Thoracic aorta (tissue), 2 donors: Measurements from ENCODE around the gene FAM83C. TPM values are rescaled to one million over a fixed set of nuclear protein-coding genes. Genes with fewer than 3 reads are reported as not detected.

Experiments used
- ATAC-seq: fragments of 150-250 bp; one replicate; pipeline ENCODE4 v1.8.0; 2017; ENCODE audit warnings: low read depth; ENCODE audit not compliant: insufficient number of reproducible peaks, low FRiP score
- DNase-seq: peaks from one replicate; pipeline ENCODE4 v3.0.0-alpha.2; 2020; ENCODE audit warnings: low spot score
- H3K27ac ChIP-seq, 2 donors: fragments of 200-600 bp; sonication (generic); 1 replicate in 1 of 2; 2 replicates in 1 of 2; pipeline ENCODE4 v1.5.1; 2016; ENCODE audit warnings: mild to moderate bottlenecking in 2 of 2, moderate library complexity in 2 of 2
- H3K27me3 ChIP-seq: fragments of 200-600 bp; sonication (generic); replicated peaks from 2 replicates; pipeline ENCODE4 v1.6.0; 2016; ENCODE audit warnings: mild to moderate bottlenecking; ENCODE audit not compliant: insufficient read depth
- H3K36me3 ChIP-seq: fragments of 200-600 bp; sonication (generic); one replicate; pipeline ENCODE4 v1.5.1; 2016
- H3K4me1 ChIP-seq, 2 donors: fragments of 200-600 bp; sonication (generic); 1 replicate in 1 of 2; 2 replicates in 1 of 2; pipeline versions ENCODE4 v1.5.1 to v1.6.0; 2016; ENCODE audit warnings: low read depth in 2 of 2, mild to moderate bottlenecking in 1 of 2; ENCODE audit not compliant: control insufficient read depth in 1 of 2
- H3K4me3 ChIP-seq: fragments of 200-600 bp; sonication (generic); 2 replicates; pipeline ENCODE4 v1.5.1; 2016; ENCODE audit warnings: mild to moderate bottlenecking
- H3K9me3 ChIP-seq: fragments of 200-600 bp; sonication (generic); 2 replicates; pipeline ENCODE4 v1.5.1; 2016
- CTCF ChIP-seq: fragments of 200-600 bp; sonication (generic); IDR thresholded peaks from one replicate; pipeline ENCODE4 v1.5.1; 2019; ENCODE audit warnings: antibody characterized with exemption
- total RNA-seq, 2 donors: library from RNA; depleted of rRNA; stranded (reverse); fragments of >200 nt; gene quantifications; one replicate each; pipeline versions ENCODE4 v1.1.0 to v1.2.3, GENCODE V29; 2016

The FAM83C gene
- total RNA-seq, 2 donors from 2014 or later = not detected

GRCh38 chr20:35328689-35329088 is 36.5 kb upstream of the FAM83C start:
- no peaks in the 10 kb centered on the region for H3K9me3 ChIP-seq
- H3K36me3 ChIP-seq = no peaks in the 10 kb centered on the region
- no peak overlapping the region for H3K4me3 ChIP-seq
- H3K4me1 ChIP-seq = peaks cover 0 to 4% of the 10 kb centered on the region in 2 donors
- H3K27ac ChIP-seq = no peak overlapping the region
- no peaks in the 10 kb centered on the region for H3K27me3 ChIP-seq
- no peak for ATAC-seq
- no peak for TF ChIP-seq CTCF
- DNase-seq = no peak

GRCh38 chr20:35328095-35328685 is 36.0 kb upstream of the FAM83C start:
- no peak for ATAC-seq
- Histone ChIP-seq H3K4me1 (no peaks in the 10 kb centered on the region), H3K36me3 (no peaks in the 10 kb centered on the region)

GRCh38 chr20:35327074-35327976 is 35.1 kb upstream of the FAM83C start:
- no peak overlapping the region for H3K27ac ChIP-seq
- no peak for DNase-seq
- TF ChIP-seq CTCF = no peak
- no peak for ATAC-seq
- no peak overlapping the region for H3K4me3 ChIP-seq
- no peaks in the 10 kb centered on the region for H3K36me3 ChIP-seq
- no peaks in the 10 kb centered on the region for H3K9me3 ChIP-seq
- no peaks in the 10 kb centered on the region for H3K4me1 ChIP-seq
- no peaks in the 10 kb centered on the region for H3K27me3 ChIP-seq

More at GRCh38 chr20:35328095-35328685, 36.0 kb upstream of the FAM83C start:
- H3K4me3 ChIP-seq = no peak overlapping the region
- no peaks in the 10 kb centered on the region for H3K9me3 ChIP-seq
- no peak overlapping the region for H3K27ac ChIP-seq
- no peaks in the 10 kb centered on the region for H3K27me3 ChIP-seq
- no peak for DNase-seq
- no peak for TF ChIP-seq CTCF

GRCh38 chr20:35326740-35327073 is 34.5 kb upstream of the FAM83C start:
- Histone ChIP-seq H3K9me3 (no peaks in the 10 kb centered on the region), H3K4me3 (no peak overlapping the region), H3K27me3 (no peaks in the 10 kb centered on the region), H3K27ac (no peak overlapping the region), H3K4me1 (no peaks in the 10 kb centered on the region), H3K36me3 (no peaks in the 10 kb centered on the region)
- ATAC-seq (no peak), DNase-seq (no peak)
- TF ChIP-seq CTCF = no peak

- no peak overlapping the region for H3K27ac ChIP-seq
- ATAC-seq = no peak
Measured at GRCh38 chr20:35326021-35326739, 34.0 kb upstream of the FAM83C start.

More at GRCh38 chr20:35326021-35326739, 34.0 kb upstream of the FAM83C start:
- H3K27me3 ChIP-seq = no peaks in the 10 kb centered on the region
- DNase-seq = no peak
- H3K36me3 ChIP-seq = no peaks in the 10 kb centered on the region
- H3K4me3 ChIP-seq = no peak overlapping the region
- no peaks in the 10 kb centered on the region for H3K9me3 ChIP-seq
- H3K4me1 ChIP-seq = no peaks in the 10 kb centered on the region
- no peak for TF ChIP-seq CTCF
